ENCODE data around the gene TRPM6.

GRCh38 chr9:74887041-74887980, at the start of gene TRPM6:
- TF ChIP-seq FOXA1 (IDR thresholded peaks at IDR 0.05) (no peak), SP1 (IDR thresholded peaks at IDR 0.05) (no peak), SUZ12 (IDR thresholded peaks at IDR 0.05) (no peak), ELF4 (IDR thresholded peaks at IDR 0.05) (no peak), FOXM1 (IDR thresholded peaks at IDR 0.05; ENCODE audit: borderline replicate concordance) (no peak), FOXK2 (IDR thresholded peaks at IDR 0.05) (no peak), ARNT (IDR thresholded peaks at IDR 0.05) (no peak), L3MBTL2 (conservative IDR thresholded peaks at IDR 0.05) (no peak), ZNF384 (IDR thresholded peaks at IDR 0.05) (no peak)

Measured in HEK293T (cell line).